ENCODE data around the gene PTMA.

PTMA gene

DNA sequence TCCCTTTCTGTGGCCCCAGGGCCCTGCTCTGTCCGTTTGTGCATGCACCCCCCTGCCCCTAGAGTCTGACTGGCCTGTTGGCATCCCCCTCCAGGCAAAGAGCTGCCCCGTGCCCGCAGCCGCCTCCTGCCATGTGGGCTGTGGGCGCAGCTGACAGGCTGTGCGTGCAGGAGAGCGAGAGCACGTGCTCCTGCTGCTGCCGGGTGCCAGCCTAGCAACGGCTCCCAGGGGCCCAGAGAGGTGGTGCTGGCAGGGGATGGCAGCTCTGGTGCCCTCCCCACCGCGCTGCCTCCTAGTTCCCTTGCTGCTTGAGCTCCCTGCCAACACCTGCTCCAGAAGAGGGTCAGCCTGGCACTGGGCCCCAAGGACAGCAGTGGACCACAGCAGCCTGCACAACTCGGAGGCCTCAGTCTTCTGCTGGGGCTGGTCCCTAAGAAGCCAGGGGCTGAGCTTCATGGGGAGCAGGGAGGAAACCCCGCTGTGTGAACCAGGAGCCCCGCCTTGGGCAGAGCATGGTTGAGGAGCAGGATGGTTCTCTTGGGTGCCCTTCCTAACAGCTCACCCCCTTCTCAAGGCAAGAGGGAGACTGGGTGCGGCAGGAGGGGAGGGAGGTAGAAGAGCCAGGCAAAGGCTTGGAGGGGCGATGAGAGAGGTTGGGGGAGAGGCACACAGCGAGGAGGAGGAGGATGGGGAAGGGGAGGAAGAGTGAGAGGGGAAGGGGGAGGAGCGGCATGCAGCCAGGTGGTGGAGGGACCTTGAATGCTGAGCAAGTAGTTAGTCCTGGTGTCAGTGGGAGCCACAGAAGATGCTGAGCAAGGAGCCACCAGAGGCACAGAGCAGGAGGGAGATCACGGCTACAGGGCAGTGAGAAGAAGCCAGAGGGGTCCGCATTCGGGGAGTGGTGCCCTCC is 23.8 kb upstream of the PTMA start:
- H3K4me3 ChIP-seq (ENCODE audit: low read depth, low read length): no peak overlapping the region
- TF ChIP-seq, protein P1, sequence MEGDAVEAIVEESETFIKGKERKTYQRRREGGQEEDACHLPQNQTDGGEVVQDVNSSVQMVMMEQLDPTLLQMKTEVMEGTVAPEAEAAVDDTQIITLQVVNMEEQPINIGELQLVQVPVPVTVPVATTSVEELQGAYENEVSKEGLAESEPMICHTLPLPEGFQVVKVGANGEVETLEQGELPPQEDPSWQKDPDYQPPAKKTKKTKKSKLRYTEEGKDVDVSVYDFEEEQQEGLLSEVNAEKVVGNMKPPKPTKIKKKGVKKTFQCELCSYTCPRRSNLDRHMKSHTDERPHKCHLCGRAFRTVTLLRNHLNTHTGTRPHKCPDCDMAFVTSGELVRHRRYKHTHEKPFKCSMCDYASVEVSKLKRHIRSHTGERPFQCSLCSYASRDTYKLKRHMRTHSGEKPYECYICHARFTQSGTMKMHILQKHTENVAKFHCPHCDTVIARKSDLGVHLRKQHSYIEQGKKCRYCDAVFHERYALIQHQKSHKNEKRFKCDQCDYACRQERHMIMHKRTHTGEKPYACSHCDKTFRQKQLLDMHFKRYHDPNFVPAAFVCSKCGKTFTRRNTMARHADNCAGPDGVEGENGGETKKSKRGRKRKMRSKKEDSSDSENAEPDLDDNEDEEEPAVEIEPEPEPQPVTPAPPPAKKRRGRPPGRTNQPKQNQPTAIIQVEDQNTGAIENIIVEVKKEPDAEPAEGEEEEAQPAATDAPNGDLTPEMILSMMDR (IDR thresholded peaks at IDR 0.05; ENCODE audit: low read depth, low read length, missing control alignments): no peak
- DNase-seq (ENCODE audit: low read depth): no peak

DNA sequence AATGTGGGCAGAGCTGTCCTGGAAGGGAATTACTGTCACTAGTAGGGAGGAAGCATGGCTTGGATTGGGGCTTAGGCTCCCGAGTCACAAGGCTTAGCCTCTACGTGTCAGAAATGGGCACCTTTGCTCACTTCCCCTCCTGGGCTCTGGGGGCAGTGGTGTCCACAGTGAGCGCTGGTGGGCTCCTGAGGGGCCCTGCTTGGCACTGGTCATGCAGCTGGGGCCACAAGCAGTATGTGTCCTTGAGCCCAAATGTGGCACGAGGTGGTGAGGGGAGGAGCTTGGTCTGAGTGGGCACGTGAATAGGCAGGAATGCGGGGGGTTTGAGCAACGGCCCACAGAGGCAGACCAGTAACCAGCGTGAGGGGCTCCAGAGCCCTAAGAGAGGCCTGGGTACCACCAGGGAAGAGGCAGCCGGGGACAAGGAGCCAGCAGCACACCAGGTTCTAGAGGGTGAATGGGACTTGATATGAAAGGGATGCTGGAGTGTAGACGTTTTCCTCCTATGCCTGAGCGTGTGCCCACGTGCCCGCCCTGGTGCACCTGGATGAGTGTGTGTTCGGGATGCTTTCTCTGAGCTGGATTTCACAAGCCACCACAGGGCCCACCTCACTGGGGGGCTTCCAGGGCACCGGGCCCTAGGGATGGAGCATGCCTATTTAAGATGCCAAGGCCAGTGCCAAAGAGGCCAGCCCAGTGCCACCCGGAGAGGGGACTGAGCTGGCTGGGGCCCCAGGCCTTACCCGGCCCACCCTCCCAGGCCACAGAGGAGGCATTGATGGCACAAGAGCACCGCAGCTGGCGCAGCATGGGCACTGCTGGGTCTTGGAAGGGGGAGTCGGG is 22.8 kb upstream of the PTMA start:
- TF ChIP-seq, protein P1 (IDR thresholded peaks at IDR 0.05; ENCODE audit: low read depth, low read length, missing control alignments): peak; percentile 54
- no peak overlapping the region for H3K4me3 ChIP-seq (ENCODE audit: low read depth, low read length)
- DNase-seq (ENCODE audit: low read depth): no peak

DNA sequence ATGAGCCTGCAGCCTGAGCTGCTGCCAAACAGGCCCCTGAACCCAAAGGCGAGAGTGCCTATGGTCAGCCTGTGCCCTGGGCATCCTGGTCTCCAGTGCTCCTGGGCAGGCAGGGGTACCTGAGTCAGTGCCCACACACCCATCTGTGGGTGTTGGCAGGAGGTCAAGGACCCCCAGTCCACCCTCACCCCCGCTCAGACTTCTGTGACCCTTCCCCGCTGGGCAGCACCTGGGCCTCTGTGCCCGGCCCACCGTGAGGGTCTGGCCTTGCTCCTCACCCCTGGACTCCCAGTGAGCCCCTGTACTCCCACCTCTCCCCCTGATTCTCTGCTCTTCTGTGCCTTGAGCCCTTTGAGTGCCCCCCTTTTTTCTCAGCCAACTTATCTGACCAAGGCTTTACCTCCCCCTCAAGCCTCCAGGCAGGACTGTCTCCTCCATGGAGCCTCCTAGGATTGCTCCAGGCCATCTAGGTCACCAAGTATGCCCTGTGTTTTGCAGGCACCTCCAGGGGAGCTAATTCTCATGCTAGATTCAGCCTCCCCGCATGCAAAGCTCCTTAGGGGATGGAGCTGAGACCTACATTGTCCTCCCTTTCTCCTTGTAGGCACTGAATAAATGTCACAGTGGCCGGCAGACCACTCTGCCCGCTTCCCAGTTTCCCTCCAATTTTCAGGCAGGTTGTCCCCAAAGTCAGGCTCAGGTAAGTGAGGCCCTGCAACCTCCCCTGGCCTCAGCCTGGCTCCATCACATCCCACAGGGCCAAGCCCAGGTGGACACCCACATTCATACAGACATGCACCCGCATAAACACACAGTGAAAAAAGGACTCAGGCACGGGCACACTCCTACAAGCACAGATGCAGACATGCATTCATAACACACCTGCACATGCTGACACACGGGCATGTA is 21.9 kb upstream of the PTMA start:
- no peak for DNase-seq (ENCODE audit: low read depth)
- H3K4me3 ChIP-seq (ENCODE audit: low read depth, low read length): no peak overlapping the region
- TF ChIP-seq, protein P1 (IDR thresholded peaks at IDR 0.05; ENCODE audit: low read depth, low read length, missing control alignments): no peak

DNA sequence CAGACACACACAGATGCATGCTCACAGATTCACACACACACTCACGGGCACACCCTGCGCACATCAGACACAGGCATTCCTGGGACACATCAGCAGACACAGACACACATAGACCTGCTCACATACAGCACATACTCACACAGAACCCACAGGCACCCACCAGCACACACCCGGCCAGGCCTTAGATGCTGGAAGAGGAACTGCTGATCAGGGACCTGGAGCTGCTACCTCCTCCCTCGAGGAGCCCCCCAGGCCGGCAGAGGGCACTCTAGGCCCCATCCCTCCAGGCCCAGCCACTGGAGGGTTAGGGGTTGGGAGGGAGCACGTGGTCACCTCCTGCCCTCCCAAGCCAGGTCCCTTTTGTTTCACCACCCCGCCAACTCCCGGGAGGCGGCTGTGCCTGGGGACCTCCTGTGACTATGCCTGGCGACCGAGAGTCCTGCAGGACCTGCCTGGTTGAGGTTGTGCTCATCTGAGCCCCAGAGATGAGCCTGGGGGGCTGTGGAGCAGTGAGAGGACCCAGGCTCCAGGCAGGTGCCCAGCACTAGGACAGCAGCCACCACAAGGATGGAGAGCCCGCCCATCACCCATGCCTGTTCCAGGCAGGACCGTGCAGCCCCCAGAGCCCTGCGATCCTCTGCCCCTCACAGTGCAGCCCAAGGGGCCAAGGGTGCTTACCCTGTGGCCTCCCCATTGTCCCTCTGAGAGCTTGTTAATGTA is 21.0 kb upstream of the PTMA start:
- H3K4me3 ChIP-seq (ENCODE audit: low read depth, low read length): no peak overlapping the region
- no peak for DNase-seq (ENCODE audit: low read depth)
- TF ChIP-seq, protein P1 (IDR thresholded peaks at IDR 0.05; ENCODE audit: low read depth, low read length, missing control alignments): peak; percentile 85

DNA sequence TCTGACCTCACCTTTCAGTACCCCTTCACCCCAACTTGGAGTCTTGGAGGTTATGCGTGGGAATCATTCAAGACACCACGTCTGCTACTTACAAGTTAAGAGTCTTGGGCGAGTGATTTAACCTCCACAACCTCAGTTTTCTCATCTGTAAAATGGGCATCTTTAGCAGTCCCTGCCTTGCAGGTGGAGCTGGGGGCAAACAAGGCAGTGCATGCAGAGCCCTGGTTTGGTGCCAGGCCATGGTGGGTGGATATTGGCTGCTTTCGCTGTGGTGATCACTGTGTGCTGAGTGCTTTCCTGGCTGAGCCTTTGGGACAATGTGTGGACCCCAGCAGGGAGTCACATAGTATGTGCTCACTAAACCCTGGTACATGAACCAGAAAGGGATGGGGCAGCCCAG is 20.4 kb upstream of the PTMA start:
- no peak overlapping the region for H3K4me3 ChIP-seq (ENCODE audit: low read depth, low read length)
- TF ChIP-seq, protein P1 (IDR thresholded peaks at IDR 0.05; ENCODE audit: low read depth, low read length, missing control alignments): no peak
- DNase-seq (ENCODE audit: low read depth): no peak

DNA sequence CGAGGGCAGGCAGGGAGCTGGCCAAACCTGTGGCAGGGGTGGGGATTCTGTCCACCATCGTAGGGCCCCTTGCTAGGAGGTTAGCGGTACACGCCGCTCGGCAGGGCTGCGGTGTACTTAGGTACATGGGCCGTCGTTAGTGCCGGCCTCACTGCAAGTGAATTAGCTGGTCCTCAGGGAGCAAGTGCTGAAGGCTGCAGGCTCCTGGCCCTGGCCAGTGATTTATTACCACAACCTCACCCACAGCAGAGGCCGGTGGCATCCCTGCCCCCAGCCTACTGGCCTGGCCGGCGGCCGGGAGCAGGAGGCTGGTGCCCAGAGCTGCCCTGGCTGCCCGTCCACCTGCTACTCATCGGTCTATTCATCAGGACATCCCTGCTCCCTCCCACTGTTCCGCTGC is 19.6 kb upstream of the PTMA start:
- TF ChIP-seq, protein P1 (IDR thresholded peaks at IDR 0.05; ENCODE audit: low read depth, low read length, missing control alignments): no peak
- H3K4me3 ChIP-seq (ENCODE audit: low read depth, low read length): no peak overlapping the region
- no peak for DNase-seq (ENCODE audit: low read depth)
